Left ventricle myocardium inferior (tissue), 1 donor: Measurements from ENCODE around the gene ATXN7. TPM values are rescaled to one million over a fixed set of nuclear protein-coding genes. Genes with fewer than 3 reads are reported as not detected.

ENCODE experiments used
- DNase-seq: peaks from one replicate; pipeline ENCODE4 v3.0.0-alpha.2; 2020
- H3K27ac ChIP-seq: fragments of 200-600 bp; replicated peaks from 2 replicates; pipeline ENCODE4 v1.8.0; 2021
- H3K27me3 ChIP-seq: fragments of 200-600 bp; 2 replicates; pipeline ENCODE4 v1.8.0; 2021; ENCODE audit warnings: low read depth
- H3K36me3 ChIP-seq: fragments of 200-600 bp; 2 replicates; pipeline ENCODE4 v1.8.0; 2021
- H3K4me1 ChIP-seq: fragments of 200-600 bp; 2 replicates; pipeline ENCODE4 v1.8.0; 2021
- H3K4me3 ChIP-seq: fragments of 200-600 bp; 2 replicates; pipeline ENCODE4 v1.8.0; 2021; ENCODE audit warnings: mild to moderate bottlenecking, moderate library complexity
- H3K9me3 ChIP-seq: fragments of 200-600 bp; replicated peaks from 2 replicates; pipeline ENCODE4 v1.8.0; 2021
- CTCF ChIP-seq: fragments of 200-600 bp; IDR thresholded peaks from 2 replicates; pipeline ENCODE4 v1.8.0; 2021; ENCODE audit warnings: antibody characterized with exemption, mild to moderate bottlenecking, borderline replicate concordance
- intact Hi-C: fragments of 100-400 bp; cut with micrococcal nuclease; formaldehyde crosslinking; loops from one replicate; pipeline ENCODE4 v1.11.0; 2022
- total RNA-seq: library from RNA; stranded (reverse); fragmentation: NEBNext Ultra II Directional; extraction: Animal tissue kit (Norgen Biotek cat#: 25700); gene quantifications from one replicate; pipeline ENCODE4 v1.2.1, GENCODE V29; 2021
- donor health status: DM: no; HTN: yes; CAD: no; lungs with severe emphysema.

ATXN7 gene
- total RNA-seq, 1 donor from 2014 or later: 12.1 TPM

- Histone ChIP-seq H3K27me3 (no peaks in the 10 kb centered on the region), H3K9me3 (no peaks in the 10 kb centered on the region), H3K4me3 (no peak overlapping the region), H3K27ac (no peak overlapping the region), H3K36me3 (no peaks in the 10 kb centered on the region), H3K4me1 (peaks cover 58% of the 10 kb centered on the region)
- intact Hi-C loops: no loop called here
- no peak for DNase-seq
- no peak for TF ChIP-seq CTCF
Measured at GRCh38 chr3:63937661-63938651, 74.3 kb downstream of the ATXN7 start.

- no peaks in the 10 kb centered on the region for H3K36me3 ChIP-seq
- H3K9me3 ChIP-seq: no peaks in the 10 kb centered on the region
- no peak overlapping the region for H3K4me3 ChIP-seq
- DNase-seq: no peak
- intact Hi-C loops: no loop called here
- no peak for TF ChIP-seq CTCF
- peaks cover 48% of the 10 kb centered on the region for H3K4me1 ChIP-seq
- no peak overlapping the region for H3K27ac ChIP-seq
- no peaks in the 10 kb centered on the region for H3K27me3 ChIP-seq
Measured at GRCh38 chr3:63940389-63940757, 76.7 kb downstream of the ATXN7 start.

DNA sequence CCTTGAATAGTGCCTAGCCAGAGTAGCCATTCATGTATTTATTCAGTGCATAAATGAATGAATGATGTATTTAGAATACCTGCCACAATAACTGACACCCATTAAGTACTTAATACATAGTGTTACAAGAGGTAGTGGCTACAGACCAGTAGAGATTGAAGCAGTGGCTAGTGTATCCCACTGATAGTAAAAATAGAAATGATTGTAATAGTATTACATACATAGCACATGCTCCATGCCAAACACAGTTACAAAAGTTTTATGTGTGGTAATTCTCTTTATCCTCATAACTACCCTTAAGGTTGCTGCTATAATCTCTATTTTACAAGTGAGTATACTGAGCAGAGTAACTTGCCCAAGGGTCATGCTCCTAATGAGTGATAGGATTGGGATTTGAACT, 78.9 kb downstream of the ATXN7 start:
- intact Hi-C loops: no loop called here
- no peak overlapping the region for H3K27ac ChIP-seq
- TF ChIP-seq CTCF: no peak
- H3K4me1 ChIP-seq: peaks cover 47% of the 10 kb centered on the region
- H3K36me3 ChIP-seq: no peaks in the 10 kb centered on the region
- no peaks in the 10 kb centered on the region for H3K9me3 ChIP-seq
- H3K27me3 ChIP-seq: no peaks in the 10 kb centered on the region
- no peak for DNase-seq
- H3K4me3 ChIP-seq: no peak overlapping the region

- peaks cover 48% of the 10 kb centered on the region for H3K4me1 ChIP-seq
- no peak overlapping the region for H3K4me3 ChIP-seq
- H3K36me3 ChIP-seq: no peaks in the 10 kb centered on the region
- H3K9me3 ChIP-seq: no peaks in the 10 kb centered on the region
- H3K27me3 ChIP-seq: no peaks in the 10 kb centered on the region
- intact Hi-C loops: no loop called here
- TF ChIP-seq CTCF: no peak
- DNase-seq: no peak
- no peak overlapping the region for H3K27ac ChIP-seq
Measured at GRCh38 chr3:63943678-63944077, 80.0 kb downstream of the ATXN7 start.

GRCh38 chr3:63945558-63946096, 82.0 kb downstream of the ATXN7 start:
- no peak for TF ChIP-seq CTCF
- no peaks in the 10 kb centered on the region for H3K36me3 ChIP-seq
- no peaks in the 10 kb centered on the region for H3K27me3 ChIP-seq
- no peak overlapping the region for H3K4me3 ChIP-seq
- H3K9me3 ChIP-seq: no peaks in the 10 kb centered on the region
- intact Hi-C loops: no loop called here
- H3K4me1 ChIP-seq: peaks cover 63% of the 10 kb centered on the region
- no peak overlapping the region for H3K27ac ChIP-seq
- no peak for DNase-seq
